Transverse colon (tissue), 4 donors: Measurements from ENCODE around the gene CLEC2A. TPM values are rescaled to one million over a fixed set of nuclear protein-coding genes. Genes with fewer than 3 reads are reported as not detected.
"Not testable (repeated sequence)": the region's sequence is repeated elsewhere in the genome, so short reads cannot be mapped to it uniquely, and the experiment has no call there.

Source experiments
- DNase-seq: peaks from one replicate; pipeline ENCODE4 v3.0.0-alpha.2; 2019
- H3K27ac ChIP-seq, 4 donors: fragments of 200-600 bp; sonication (generic); 2 replicates each; pipeline ENCODE4 v1.5.1; 2016 to 2018; ENCODE audit warnings: inconsistent platforms in 4 of 4
- H3K27me3 ChIP-seq: fragments of 200-600 bp; sonication (generic); 2 replicates; pipeline ENCODE4 v1.5.1; 2017; ENCODE audit warnings: inconsistent platforms
- H3K36me3 ChIP-seq, 4 donors: fragments of 200-600 bp; sonication (generic); 2 replicates each; pipeline ENCODE4 v1.5.1; 2017 to 2019; ENCODE audit warnings: inconsistent platforms in 4 of 4
- H3K4me1 ChIP-seq, 4 donors: fragments of 200-600 bp; sonication (generic); 2 replicates each; pipeline ENCODE4 v1.5.1; 2017 to 2020; ENCODE audit warnings: inconsistent platforms in 4 of 4
- H3K4me3 ChIP-seq, 4 donors: fragments of 200-600 bp; sonication (generic); 1 replicate in 1 of 4; 2 replicates in 3 of 4; pipeline versions ENCODE4 v1.5.1 to v1.6.1; 2017 to 2019; ENCODE audit warnings: inconsistent platforms in 4 of 4
- H3K9me3 ChIP-seq, 2 donors: fragments of 200-600 bp; sonication (generic); 2 replicates each; pipeline ENCODE4 v1.5.1; 2017 to 2019; ENCODE audit warnings: inconsistent platforms in 2 of 2
- CTCF ChIP-seq, 5 experiments: fragments of 200-600 bp in 3 of 5; fragments of 450-650 bp in 2 of 5; sonication (generic) in 3 of 5; IDR thresholded peaks; 1 replicate in 2 of 5; 2 replicates in 3 of 5; pipeline ENCODE4 v1.5.1; 2016 to 2017; ENCODE audit warnings: antibody characterized with exemption in 5 of 5, inconsistent platforms in 3 of 5, mild to moderate bottlenecking in 2 of 5, moderate library complexity in 1 of 5
- EP300 ChIP-seq: sonication (generic); formaldehyde crosslinking; IDR thresholded peaks from one replicate; pipeline ENCODE4 v1.6.1; 2017; ENCODE audit warnings: antibody characterized with exemption, low read depth
- POLR2A ChIP-seq: fragments of 450-650 bp; IDR thresholded peaks from one replicate; pipeline ENCODE4 v1.6.1; 2016; ENCODE audit warnings: antibody characterized with exemption, mild to moderate bottlenecking, moderate library complexity
- POLR2AphosphoS5 ChIP-seq, 3 donors: sonication (generic); formaldehyde crosslinking; IDR thresholded peaks; one replicate each; pipeline ENCODE4 v1.6.1; 2016; ENCODE audit warnings: antibody characterized with exemption in 3 of 3
- WGBS, 2 donors: methylation state at CpG; one replicate each; pipeline ENCODE4 v1.1.5; 2018; ENCODE audit warnings: low coverage in 1 of 2; 5-methylcytosine and 5-hydroxymethylcytosine counted together
- in situ Hi-C, 4 donors: fragments of 200-750 bp; cut with MboI; loops; one replicate each; pipeline versions ENCODE4 v1.15.0 to v1.15.1; 2017; ENCODE audit warnings: low sequenced_read_pairs in 3 of 4, low pct_ligation_motif_present in 1 of 4, low pct_unique_long_range_greater_than_20kb in 1 of 4
- intact Hi-C: fragments of 100-400 bp; cut with DNase I; formaldehyde crosslinking; loops from one replicate; pipeline ENCODE4 v1.15.1; 2023; ENCODE audit warnings: low total_unique reads
- total RNA-seq, 4 donors: library from RNA; depleted of rRNA; stranded (reverse); fragments of >200 nt; gene quantifications; one replicate each; pipeline ENCODE4 v1.1.0, GENCODE V29; 2016

CLEC2A gene
- total RNA-seq, 4 donors from 2014 or later = not detected

DNA sequence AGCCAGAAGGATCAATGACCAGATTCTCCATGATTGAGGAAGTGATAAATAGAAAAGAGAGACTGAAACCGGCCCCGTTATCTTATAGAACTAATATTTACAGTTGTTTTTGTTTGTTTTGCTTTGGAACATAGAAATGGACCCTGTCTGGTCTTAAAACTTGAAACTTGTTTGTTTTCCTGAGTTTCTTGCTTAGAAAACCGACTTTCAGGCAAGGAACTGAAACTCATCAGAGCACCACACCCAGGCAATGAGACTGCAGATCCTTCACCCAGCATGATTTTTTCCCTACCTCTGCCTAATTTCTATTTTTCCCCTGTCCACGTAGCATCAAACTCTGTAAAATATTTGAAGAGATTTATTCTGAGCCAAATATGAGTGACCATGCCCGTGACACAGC lies 28.4 kb upstream of the CLEC2A start:
- H3K27me3 ChIP-seq = no peaks in the 10 kb centered on the region
- no peak for DNase-seq
- 55 to 61% methylated on average over 4 to 5 of the region's 5 CpGs for WGBS, 2 donors
- intact Hi-C loops (no loop called here), in situ Hi-C loops (no loop called here)
- H3K27ac ChIP-seq = no peak overlapping the region
- TF ChIP-seq POLR2A (no peak), POLR2AphosphoS5 (IDR thresholded peaks at IDR 0.05) (no peak), EP300 (no peak), CTCF (IDR thresholded peaks at IDR 0.05) (no peak)
- H3K4me3 ChIP-seq = no peak overlapping the region
- H3K9me3 ChIP-seq = no peaks in the 10 kb centered on the region
- H3K4me1 ChIP-seq = no peaks in the 10 kb centered on the region
- H3K36me3 ChIP-seq = no peaks in the 10 kb centered on the region

DNA sequence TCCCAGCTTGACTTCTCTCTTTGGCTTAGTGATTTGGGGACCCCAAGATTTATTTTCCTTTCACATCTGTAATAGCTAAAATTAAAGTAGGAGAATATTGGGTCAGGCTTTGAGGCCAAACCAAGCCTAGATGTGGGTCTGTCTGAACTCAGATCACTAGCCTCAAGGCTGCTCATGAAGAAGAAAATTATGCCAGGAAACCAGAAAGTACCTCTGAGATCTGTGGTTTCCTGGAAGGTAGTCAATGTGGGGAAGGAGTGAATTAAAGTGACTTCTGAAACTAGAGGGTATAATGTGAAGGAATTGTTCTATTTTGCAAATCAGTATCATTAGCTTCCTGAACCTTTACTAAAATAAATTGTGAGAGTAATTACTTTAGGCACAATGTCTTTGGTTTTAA lies 25.7 kb upstream of the CLEC2A start:
- in situ Hi-C loops = no loop called here
- intact Hi-C loops = no loop called here
- no peak for DNase-seq
- no peaks in the 10 kb centered on the region for H3K4me1 ChIP-seq
- H3K27ac ChIP-seq = no peak overlapping the region
- TF ChIP-seq EP300 (no peak), POLR2AphosphoS5 (IDR thresholded peaks at IDR 0.05) (no peak), POLR2A (no peak), CTCF (IDR thresholded peaks at IDR 0.05) (no peak)
- H3K9me3 ChIP-seq = no peaks in the 10 kb centered on the region
- H3K36me3 ChIP-seq = no peaks in the 10 kb centered on the region
- H3K27me3 ChIP-seq = no peaks in the 10 kb centered on the region
- no peak overlapping the region for H3K4me3 ChIP-seq

- in situ Hi-C loops, H3K9me3 ChIP-seq, H3K27ac ChIP-seq, H3K4me3 ChIP-seq, H3K27me3 ChIP-seq, intact Hi-C loops, H3K36me3 ChIP-seq, DNase-seq, H3K4me1 ChIP-seq: not testable (repeated sequence)
- WGBS, 2 donors = no CpG with 5 or more reads among the region's 55 CpGs
Measured at GRCh38 chr12:9952954-9953729, 21.0 kb upstream of the CLEC2A start.

GRCh38 chr12:9951026-9951675 lies 19.0 kb upstream of the CLEC2A start:
- Histone ChIP-seq H3K27me3 (no peaks in the 10 kb centered on the region), H3K36me3 (no peaks in the 10 kb centered on the region), H3K4me1 (no peaks in the 10 kb centered on the region), H3K27ac (no peak overlapping the region), H3K9me3 (no peaks in the 10 kb centered on the region), H3K4me3 (no peak overlapping the region)
- TF ChIP-seq POLR2A (no peak), EP300 (no peak), CTCF (IDR thresholded peaks at IDR 0.05) (no peak), POLR2AphosphoS5 (IDR thresholded peaks at IDR 0.05) (no peak)
- WGBS, 2 donors = 59 to 60% methylated on average over 1 to 5 of the region's 5 CpGs
- in situ Hi-C loops = no loop called here
- DNase-seq = peak; percentile 17
- intact Hi-C loops = no loop called here
